CD4-positive, alpha-beta T cell treated with Interleukin-15 for 1 hour (primary cell): ENCODE data around the gene HSPB7.

ENCODE experiments used
- DNase-seq: peaks from one replicate; pipeline ENCODE4 v3.0.0-alpha.2; 2020

The HSPB7 gene

DNA sequence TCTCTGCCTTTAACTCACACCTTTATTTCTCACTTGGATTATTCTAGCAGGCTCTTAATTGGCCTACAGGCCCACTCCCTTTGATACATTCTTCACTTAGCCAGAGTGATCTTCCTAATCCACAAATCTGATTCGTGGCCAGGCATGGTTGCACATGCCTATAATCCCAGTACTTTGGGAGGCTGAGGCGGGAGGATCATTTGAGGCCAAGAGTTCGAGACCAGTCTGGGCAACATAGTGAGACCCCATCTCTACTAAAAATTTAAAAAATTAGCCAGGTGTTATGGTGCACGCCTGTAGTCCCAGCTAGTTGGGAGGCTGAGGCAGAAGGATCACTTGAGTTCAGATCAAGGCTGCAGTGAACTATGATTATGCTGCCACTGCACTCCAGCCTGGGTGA, 44.1 kb downstream of the HSPB7 start:
- DNase-seq, result no peak

DNA sequence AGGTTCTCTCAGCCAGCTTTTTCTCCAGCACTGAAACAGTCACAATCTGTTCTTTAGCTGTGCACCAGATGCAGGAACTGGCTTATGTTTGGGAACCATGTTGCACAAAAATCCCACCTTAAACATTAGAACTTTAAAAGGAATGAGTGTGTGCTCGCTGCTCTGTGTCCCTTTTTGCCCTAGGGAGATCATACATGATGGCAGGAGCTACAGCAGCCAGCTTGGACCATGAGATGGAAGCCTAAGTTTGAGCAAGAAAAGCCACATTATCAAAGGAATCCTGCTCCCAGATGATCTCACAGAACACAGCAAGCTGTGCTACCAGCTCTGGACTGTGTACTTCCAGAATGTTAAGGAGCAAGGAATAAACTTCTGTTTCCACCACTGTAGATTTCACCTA, 45.4 kb downstream of the HSPB7 start:
- DNase-seq, result no peak

DNA sequence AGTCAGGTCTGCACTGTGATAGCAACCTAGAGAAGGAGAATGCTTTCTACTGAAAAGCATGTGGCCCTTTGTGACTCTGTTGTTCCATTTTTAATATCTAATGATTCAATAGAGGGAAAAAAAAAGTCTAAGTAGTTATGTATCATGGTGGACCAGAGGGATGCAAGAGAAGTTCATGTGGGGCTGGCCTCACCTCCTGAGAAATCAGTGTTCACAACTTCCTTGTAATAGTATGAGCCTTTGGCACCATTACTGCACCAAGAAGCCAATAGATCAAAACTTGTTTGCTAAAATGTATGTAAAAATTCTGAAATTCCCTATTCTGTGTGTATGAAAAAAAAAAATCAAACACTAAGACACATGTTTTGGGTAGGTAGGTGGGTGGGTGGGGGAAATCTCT, 46.9 kb downstream of the HSPB7 start:
- DNase-seq, result no peak

DNA sequence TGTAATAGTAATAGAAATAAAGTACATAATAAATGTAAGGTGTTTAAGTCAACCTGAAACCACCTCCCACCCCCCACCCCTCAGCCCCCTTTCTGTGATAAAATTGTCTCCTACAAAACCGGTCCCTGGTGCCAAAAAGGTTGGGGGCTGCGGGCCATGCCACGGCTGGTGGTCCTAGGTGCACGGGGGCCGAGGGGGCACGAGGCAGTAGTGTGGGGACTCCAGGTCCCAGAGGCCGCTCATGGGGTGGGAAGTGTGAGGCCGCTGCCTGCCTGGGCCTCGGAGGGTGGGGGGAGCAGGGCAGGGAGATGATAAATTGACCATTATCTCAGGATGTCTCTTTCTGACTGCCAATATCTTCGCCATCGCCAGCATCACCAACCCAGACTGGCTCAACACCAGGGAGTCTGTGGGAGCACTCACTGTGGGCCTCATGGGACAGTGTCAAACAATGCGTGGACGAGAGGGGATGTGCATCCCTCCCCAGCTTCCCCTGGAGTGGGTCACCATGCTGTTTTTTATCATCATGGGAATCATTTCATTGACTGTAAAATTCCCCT, 48.4 kb downstream of the HSPB7 start:
- DNase-seq, result no peak

DNA sequence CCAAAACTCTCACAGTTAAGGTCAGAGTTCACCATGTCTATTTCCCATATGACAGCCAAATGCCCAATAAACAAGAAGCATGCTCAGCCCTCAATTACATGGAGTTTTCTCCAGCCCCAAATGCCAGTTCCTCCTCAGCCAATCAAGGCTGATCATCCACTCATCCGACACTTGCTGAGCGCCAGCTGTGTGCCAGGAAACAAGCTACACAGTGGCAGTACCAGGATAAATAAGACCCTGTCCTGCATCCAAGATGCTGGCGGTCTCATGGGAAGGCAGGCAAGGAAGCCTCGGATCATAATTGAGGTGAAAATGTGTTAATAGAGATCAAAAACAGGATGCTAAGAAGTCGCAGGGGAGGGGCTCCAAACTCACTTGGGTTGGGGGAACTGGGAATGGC, 49.7 kb downstream of the HSPB7 start:
- no peak for DNase-seq

DNA sequence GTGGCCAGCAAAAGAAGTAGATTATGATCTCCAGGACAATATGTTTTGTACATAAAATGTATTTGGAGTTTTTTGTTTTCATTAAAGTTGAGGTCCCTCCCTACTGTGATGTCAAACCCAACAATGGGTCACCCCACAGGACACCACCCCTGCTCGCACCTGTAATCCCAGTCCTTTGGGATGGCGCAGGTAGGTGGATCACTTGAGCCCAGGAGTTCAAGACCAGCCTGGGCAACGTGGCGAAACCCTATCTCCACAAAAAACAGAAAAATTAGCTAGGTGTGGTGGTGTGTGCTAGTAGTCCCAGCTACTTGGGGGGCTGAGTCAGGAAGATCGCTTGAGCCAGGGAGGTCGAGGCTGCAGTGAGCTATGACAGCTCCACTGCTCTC, 50.9 kb downstream of the HSPB7 start:
- DNase-seq, result no peak

DNA sequence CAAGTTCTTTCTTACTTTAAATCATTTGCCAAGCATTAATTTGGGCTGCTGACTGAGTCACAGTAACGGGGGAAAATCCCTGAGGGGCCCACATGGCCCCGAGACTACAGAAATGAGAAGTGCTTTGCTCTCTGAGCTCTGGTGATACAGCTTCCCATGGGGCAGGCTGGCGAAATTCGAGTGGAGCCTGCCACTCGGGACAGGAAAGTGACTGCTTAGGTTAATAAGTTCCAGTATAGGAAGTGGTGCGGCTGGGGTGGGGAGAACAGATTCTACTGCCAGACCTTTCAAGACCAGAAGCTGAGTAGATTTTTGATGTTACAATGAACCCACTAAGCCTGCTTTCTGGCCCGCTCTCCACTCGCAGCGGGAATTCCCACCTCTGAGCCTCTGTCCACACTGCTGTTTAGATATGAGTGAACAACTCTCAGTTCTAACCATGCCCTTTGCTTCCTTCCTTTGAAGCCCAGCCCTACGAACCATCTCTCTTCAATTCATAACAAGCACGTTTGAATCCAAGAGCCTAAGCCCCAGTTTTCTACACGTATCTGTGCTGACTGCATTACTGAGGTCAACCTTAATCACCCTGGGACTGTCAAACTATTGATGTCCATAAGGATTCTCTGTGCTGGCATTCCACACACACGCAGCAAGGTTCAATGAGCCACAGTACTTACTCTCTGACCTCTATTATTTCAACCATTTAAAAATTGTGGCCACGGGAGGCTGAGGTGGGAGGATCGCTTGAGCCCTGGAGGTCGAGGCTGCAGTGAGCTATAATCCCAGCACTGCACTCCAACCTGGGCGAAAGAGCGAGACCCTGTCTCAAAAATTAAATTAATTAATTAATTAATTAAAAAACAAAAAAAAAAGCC, 51.5 kb downstream of the HSPB7 start:
- peak; percentile 76 for DNase-seq

DNA sequence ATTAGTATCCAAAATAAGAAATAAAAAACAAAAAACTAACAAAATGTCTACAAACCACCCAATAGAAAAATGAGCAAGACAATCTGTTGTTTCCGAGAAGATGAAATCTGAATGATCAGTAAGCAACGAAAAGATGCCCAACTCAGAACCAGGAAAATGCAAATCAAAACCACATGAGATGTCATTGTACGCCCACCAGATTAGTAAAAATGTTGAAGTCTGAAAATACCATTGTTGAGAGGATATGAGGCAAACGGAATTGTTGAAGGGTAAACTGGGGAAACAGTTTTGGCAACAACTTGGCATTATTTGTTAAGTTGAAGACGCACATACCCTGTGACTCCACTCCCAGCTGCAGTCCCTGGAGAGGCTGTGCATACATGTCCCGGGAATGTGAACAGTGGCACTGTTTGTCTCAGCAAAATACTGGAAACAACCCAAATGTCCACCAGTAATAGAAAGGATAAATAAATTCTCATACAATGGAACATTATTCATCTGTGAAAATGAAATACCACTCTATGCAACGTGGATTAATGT, 52.5 kb downstream of the HSPB7 start:
- DNase-seq, result no peak
